GM12878 (cell line): ENCODE measurements around the gene HTR3C. TPM values are rescaled to one million over a fixed set of nuclear protein-coding genes. Genes with fewer than 3 reads are reported as not detected.

ENCODE experiments used
- ATAC-seq: fragments of 200-7000 bp; cut with Tn5 transposase; 3 replicates; pipeline ENCODE4 v1.9.1; 2020; ENCODE audit warnings: mild to moderate bottlenecking, moderate library complexity
- BruUV-seq: library from RNA; stranded (reverse); fragments of 400-500 nt; replicated peaks from 2 replicates; lab custom pipeline; 2021; lab: Mats Ljungman, UMichigan
- CTCF ChIA-PET: fragments of 300-600 bp; sonication (Branson Sonifier 250); formaldehyde crosslinking; extraction: SDS; loops from one replicate; lab custom pipeline; 2021; ENCODE audit warnings: inconsistent platforms; lab: Yijun Ruan, JAX
- POLR2A ChIA-PET: fragments of 350-600 bp; formaldehyde crosslinking; extraction: SDS; loops from one replicate; lab custom pipeline; 2021; ENCODE audit warnings: inconsistent platforms; lab: Charles Lee
- RAD21 ChIA-PET: fragments of 300-600 bp; sonication (Branson Sonifier 250); formaldehyde crosslinking; loops from one replicate; lab custom pipeline; 2023; ENCODE audit warnings: antibody characterized with exemption; ENCODE audit not compliant: unreplicated experiment; lab: Charles Lee
- SMC1A ChIA-PET: fragments of 300-600 bp; sonication (Branson Sonifier 250); formaldehyde crosslinking; loops from one replicate; lab custom pipeline; 2023; ENCODE audit not compliant: unreplicated experiment, uncharacterized antibody; lab: Charles Lee
- DNase-seq: peaks from one replicate; pipeline ENCODE4 v3.0.0-alpha.2; 2011; ENCODE audit warnings: low read depth, low spot score
- FAIRE-seq: peaks from 3 replicates; lab custom pipeline; 2011; peaks lifted over from hg19 to GRCh38; lab: Jason Lieb, UNC
- H2AFZ ChIP-seq: 2 replicates; pipeline ENCODE4 v1.6.0; 2011; ENCODE audit warnings: low read depth, low read length, control low read depth; ENCODE audit not compliant: control insufficient read depth
- H3K27ac ChIP-seq: 2 replicates; pipeline ENCODE4 v1.5.1; 2011; ENCODE audit warnings: control low read depth; ENCODE audit not compliant: control insufficient read depth, insufficient read depth
- H3K27me3 ChIP-seq, 2 experiments: replicated peaks in 1 of 2; 2 replicates each; pipeline versions ENCODE4 v1.6.0 to v1.6.1; 2011; ENCODE audit warnings: low read length in 1 of 2; ENCODE audit not compliant: control insufficient read depth in 2 of 2, insufficient read depth in 2 of 2
- H3K36me3 ChIP-seq, 2 experiments: 2 replicates each; pipeline ENCODE4 v1.5.1; 2011; ENCODE audit warnings: low read length in 1 of 2; ENCODE audit not compliant: control insufficient read depth in 2 of 2, insufficient read depth in 2 of 2
- H3K4me1 ChIP-seq: 2 replicates; pipeline ENCODE4 v1.6.1; 2011; ENCODE audit warnings: mild to moderate bottlenecking, low read length, moderate library complexity, mixed read lengths; ENCODE audit not compliant: control insufficient read depth, insufficient read depth
- H3K4me2 ChIP-seq: 2 replicates; pipeline ENCODE4 v1.6.0; 2011; ENCODE audit warnings: control low read depth; ENCODE audit not compliant: control insufficient read depth, insufficient read depth
- H3K4me3 ChIP-seq: fragments of 200-600 bp; sonication (generic); 2 replicates; pipeline ENCODE4 v1.5.1; 2016
- H3K79me2 ChIP-seq: 2 replicates; pipeline ENCODE4 v1.6.0; 2011; ENCODE audit warnings: low read length; ENCODE audit not compliant: control insufficient read depth, insufficient read depth
- H3K9ac ChIP-seq: 2 replicates; pipeline ENCODE4 v1.8.0; 2011; ENCODE audit warnings: low read length, control low read depth, mixed read lengths; ENCODE audit not compliant: control insufficient read depth, insufficient read depth
- H3K9me3 ChIP-seq: replicated peaks from 3 replicates; pipeline ENCODE4 v1.5.1; 2011; ENCODE audit warnings: mild to moderate bottlenecking, low read length; ENCODE audit not compliant: control insufficient read depth, insufficient read depth
- H4K20me1 ChIP-seq: 2 replicates; pipeline ENCODE4 v1.6.0; 2011; ENCODE audit not compliant: control insufficient read depth, insufficient read depth
- ATF7 ChIP-seq: fragments of 450-650 bp; IDR thresholded peaks from 2 replicates; pipeline ENCODE4 v1.6.1; 2016; ENCODE audit warnings: low read depth, mild to moderate bottlenecking
- E4F1 ChIP-seq: fragments of 450-650 bp; IDR thresholded peaks from 2 replicates; pipeline ENCODE4 v1.6.1; 2018; ENCODE audit warnings: borderline replicate concordance, mild to moderate bottlenecking; ENCODE audit not compliant: partially characterized antibody
- NR2C2 ChIP-seq: IDR thresholded peaks from 2 replicates; pipeline ENCODE4 v1.6.1; 2011; ENCODE audit warnings: borderline replicate concordance, low read depth; ENCODE audit not compliant: control insufficient read depth, insufficient read length
- POU2F2 ChIP-seq: IDR thresholded peaks from 3 replicates; pipeline ENCODE4 v1.6.1; 2011; ENCODE audit warnings: low read depth, mild to moderate bottlenecking, low read length, borderline replicate concordance
- REST ChIP-seq: IDR thresholded peaks from 2 replicates; pipeline ENCODE4 v1.6.1; 2012; ENCODE audit warnings: mild to moderate bottlenecking, low read depth, low read length
- SKIL ChIP-seq: fragments of 450-650 bp; IDR thresholded peaks from 2 replicates; pipeline ENCODE4 v1.6.1; 2017; ENCODE audit warnings: mild to moderate bottlenecking, low read depth, inconsistent platforms; ENCODE audit not compliant: poor library complexity, severe bottlenecking
- SMAD5 ChIP-seq: IDR thresholded peaks from 2 replicates; pipeline ENCODE4 v1.6.1; 2016; ENCODE audit warnings: antibody characterized with exemption, low read depth
- STAT1 ChIP-seq: fragments of 450-650 bp; conservative IDR thresholded peaks from 2 replicates; pipeline ENCODE4 v1.6.1; 2014; ENCODE audit warnings: antibody characterized with exemption, mild to moderate bottlenecking
- ZNF274 ChIP-seq: IDR thresholded peaks from one replicate; pipeline ENCODE4 v1.8.0; 2011; ENCODE audit not compliant: insufficient read length, insufficient read depth
- ZNF622 ChIP-seq: fragments of 450-650 bp; IDR thresholded peaks from 2 replicates; pipeline ENCODE4 v1.6.1; 2017; ENCODE audit warnings: mild to moderate bottlenecking, inconsistent platforms
- ZZZ3 ChIP-seq: IDR thresholded peaks from 2 replicates; pipeline ENCODE4 v1.6.1; 2011; ENCODE audit warnings: low read depth; ENCODE audit not compliant: control insufficient read depth, insufficient read length
- WGBS: methylation state at CpG from one replicate; pipeline ENCODE4 v1.1.6; 2016; ENCODE audit warnings: low lambda C conversion rate; ENCODE audit not compliant: insufficient replicate concordance, insufficient coverage; ENCODE audit errors: missing lambda C conversion rate; 5-methylcytosine and 5-hydroxymethylcytosine counted together
- in situ Hi-C: fragments of 300-500 bp; cut with MboI; formaldehyde crosslinking; loops from 9 replicates; pipeline ENCODE4 v1.14.3; 2018; ENCODE audit warnings: mixed read lengths
- intact Hi-C: fragments of 100-400 bp; cut with micrococcal nuclease; formaldehyde crosslinking; loops from one replicate; pipeline ENCODE4 v1.14.2; 2022; ENCODE audit not compliant: unreplicated experiment
- polyA plus RNA-seq, 11 experiments: library from polyadenylated mRNA; depleted of rRNA in 4 of 11; unstranded in 6 of 11; stranded (reverse) in 5 of 11; fragments of >200 nt; fragmentation: Nextera tagmentation in 4 of 11; fragmentation: Illumina TruSeq in 1 of 11; extraction: Ambion mirVana in 4 of 11; extraction: Trizol in 1 of 11; gene quantifications; 1 replicate in 1 of 11; 2 replicates in 10 of 11; pipeline versions ENCODE4 v1.2.1 to v1.2.3, GENCODE V29; 2011 to 2016; ENCODE audit warnings: inconsistent platforms in 2 of 11, missing spikeins in 2 of 11, low read depth in 1 of 11
- total RNA-seq, 4 experiments: library from RNA; depleted of rRNA in 3 of 4; stranded (reverse); fragments of >200 nt in 3 of 4; fragmentation: Illumina TruSeq in 1 of 4; extraction: Trizol in 1 of 4; gene quantifications; 2 replicates each; pipeline versions ENCODE4 v1.2.1 to v1.2.3, GENCODE V29; 2013 to 2021

Gene HTR3C
- total and polyA plus RNA-seq, 10 of the 15 experiments (the other 5 are each of a cell fraction or from before 2014, with no cell fraction given), result not detected

- ChIA-PET RAD21 (no interaction called here), POLR2A (interaction anchor here (0.8 kb wide), 1 partner anchor 12 kb away, joined by 3 read pairs; no protein-coding TSS in a partner anchor), CTCF (interaction anchor here (0.7 to 1.6 kb wide), 2 partner anchors 12 to 13 kb away, joined by 4 to 5 read pairs; no protein-coding TSS in a partner anchor), SMC1A (interaction anchor here (1.1 kb wide), 1 partner anchor 11 kb away, joined by 3 read pairs; no protein-coding TSS in a partner anchor)
- no peaks in the 10 kb centered on the region for H3K36me3 ChIP-seq
- no peaks in the 10 kb centered on the region for H4K20me1 ChIP-seq
- no peaks in the 10 kb centered on the region for H3K79me2 ChIP-seq
- no peaks in the 10 kb centered on the region for H3K9me3 ChIP-seq
- DNase-seq (no peak), ATAC-seq (no peak), FAIRE-seq (no peak)
- 90% methylated on average over 5 of the region's 5 CpGs for WGBS
- in situ Hi-C loops, result no loop called here
- intact Hi-C loops, result no loop called here
- no peak overlapping the region for H3K9ac ChIP-seq
- no TSS peak for BruUV-seq
- H3K27ac ChIP-seq, result no peak overlapping the region
- no peak overlapping the region for H2AFZ ChIP-seq
- H3K4me1 ChIP-seq, result peaks cover 12% of the 10 kb centered on the region
- no peak overlapping the region for H3K4me2 ChIP-seq
- H3K27me3 ChIP-seq, result no peaks in the 10 kb centered on the region
- no peak overlapping the region for H3K4me3 ChIP-seq
- TF ChIP-seq REST, result no peak
- no peak for TF ChIP-seq ZNF274
- TF ChIP-seq E4F1, result no peak
- TF ChIP-seq POU2F2, result no peak
- no peak for TF ChIP-seq ZZZ3
- TF ChIP-seq SMAD5, result no peak
- TF ChIP-seq NR2C2, result no peak
- TF ChIP-seq ZNF622, result no peak
- no peak for TF ChIP-seq SKIL
- TF ChIP-seq ATF7, result no peak
- TF ChIP-seq STAT1, result no peak
These were observed 49.5 kb upstream of the HTR3C start for GRCh38 chr3:184003187-184003967.
